Stomach (tissue), 9 donors: ENCODE measurements around the gene VPS13D. TPM values are rescaled to one million over a fixed set of nuclear protein-coding genes. Genes with fewer than 3 reads are reported as not detected.

Experiments
- DNase-seq, 2 donors: peaks; one replicate each; pipeline versions ENCODE4 v3.0.0 to v3.0.0-alpha.2; 2013 to 2019
- H3K27ac ChIP-seq, 5 donors: fragments of 200-600 bp in 4 of 5; sonication (generic) in 4 of 5; one replicate each; pipeline ENCODE4 v1.5.1; 2013 to 2019; ENCODE audit warnings: mild to moderate bottlenecking in 1 of 5, moderate library complexity in 1 of 5
- H3K27me3 ChIP-seq, 3 donors: fragments of 200-600 bp; sonication (generic); one replicate each; pipeline ENCODE4 v1.5.1; 2017 to 2019; ENCODE audit warnings: mixed run types in 1 of 3
- H3K36me3 ChIP-seq, 4 donors: fragments of 200-600 bp; sonication (generic); 1 replicate in 3 of 4; 2 replicates in 1 of 4; pipeline ENCODE4 v1.5.1; 2016 to 2019
- H3K4me1 ChIP-seq, 4 donors: fragments of 200-600 bp; sonication (generic); one replicate each; pipeline ENCODE4 v1.5.1; 2016 to 2019
- H3K4me3 ChIP-seq, 4 donors: fragments of 200-600 bp; sonication (generic) in 3 of 4; one replicate each; pipeline ENCODE4 v1.5.1; 2016 to 2019; ENCODE audit warnings: mild to moderate bottlenecking in 1 of 4
- H3K9me3 ChIP-seq, 4 donors: fragments of 200-600 bp; sonication (generic); one replicate each; pipeline ENCODE4 v1.5.1; 2016 to 2019
- EP300 ChIP-seq: sonication (generic); formaldehyde crosslinking; IDR thresholded peaks from one replicate; pipeline ENCODE4 v1.6.1; 2017; ENCODE audit warnings: antibody characterized with exemption
- POLR2A ChIP-seq, 4 donors: fragments of 450-650 bp; IDR thresholded peaks; one replicate each; pipeline ENCODE4 v1.6.1; 2016; ENCODE audit warnings: antibody characterized with exemption in 4 of 4, control low read depth in 2 of 4, mild to moderate bottlenecking in 1 of 4, moderate library complexity in 1 of 4
- POLR2AphosphoS5 ChIP-seq, 3 donors: sonication (generic); formaldehyde crosslinking; IDR thresholded peaks; one replicate each; pipeline ENCODE4 v1.6.1; 2016; ENCODE audit warnings: antibody characterized with exemption in 3 of 3
- WGBS, 5 donors: extraction: QIAGEN DNeasy Blood & Tissue Kit in 3 of 5; methylation state at CpG; one replicate each; pipeline versions ENCODE4 v1.1.5 to v1.1.7; 2013 to 2018; 5-methylcytosine and 5-hydroxymethylcytosine counted together
- intact Hi-C: fragments of 100-400 bp; cut with DNase I; formaldehyde crosslinking; loops from one replicate; pipeline ENCODE4 v1.15.1; 2023; ENCODE audit warnings: low total_unique reads
- polyA plus RNA-seq, 3 donors: library from polyadenylated mRNA; stranded (reverse); fragments of 200-250 nt; gene quantifications; one replicate each; pipeline ENCODE4 v1.2.3, GENCODE V29; 2013
- total RNA-seq, 5 donors: library from RNA; depleted of rRNA; stranded (reverse); fragments of >200 nt; gene quantifications; one replicate each; pipeline versions ENCODE4 v1.1.0 to v1.2.3, GENCODE V29; 2014 to 2016
- TF ChIP-seq, protein P1 (sequence below), 7 experiments: fragments of 450-650 bp in 4 of 7; fragments of 200-600 bp in 3 of 7; sonication (generic) in 3 of 7; IDR thresholded peaks; one replicate each; pipeline ENCODE4 v1.5.1; 2016 to 2019; ENCODE audit warnings: antibody characterized with exemption in 7 of 7, control low read depth in 2 of 7, mild to moderate bottlenecking in 1 of 7
- donor health status: healthy with polysubstance abuse.
- donor health status: Bipolar disorder and iron deficiency.
- donor health status: healthy.

VPS13D gene
- total and polyA plus RNA-seq, 8 donors, result 6.7 to 106 (median 66.5) TPM

DNA sequence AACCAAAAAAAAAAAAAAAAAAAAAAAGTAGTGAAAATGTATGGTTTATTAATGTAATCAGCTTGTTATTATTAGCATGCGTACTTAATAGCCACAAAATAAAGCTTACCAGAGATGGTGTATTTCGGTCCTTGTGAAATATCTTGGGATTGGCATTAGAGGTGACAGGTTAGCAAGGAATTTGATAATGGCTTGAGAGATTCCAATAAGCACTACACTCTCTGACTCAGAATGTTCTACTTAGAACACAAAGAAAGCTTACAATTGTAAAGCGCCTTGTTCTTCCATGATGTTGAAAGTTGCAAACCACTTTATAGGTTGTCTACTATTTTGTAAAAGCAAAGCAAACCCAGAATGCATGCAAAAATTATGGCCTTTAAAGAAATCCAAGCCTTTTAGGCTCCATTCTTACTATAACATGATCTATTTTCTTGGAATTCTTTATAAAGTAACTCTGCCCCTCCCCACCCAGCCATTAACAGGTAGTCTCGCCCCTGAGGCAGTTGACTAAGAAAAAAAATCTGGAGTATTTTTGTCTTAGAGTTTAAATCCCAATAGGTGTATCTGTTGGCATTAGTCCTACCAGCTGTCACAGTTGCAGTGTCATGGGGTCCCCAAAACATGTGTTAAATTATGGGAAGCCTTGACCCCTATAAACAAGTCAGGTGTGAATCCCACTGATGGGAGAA lies 259.0 kb downstream of the VPS13D start:
- TF ChIP-seq, protein P1, sequence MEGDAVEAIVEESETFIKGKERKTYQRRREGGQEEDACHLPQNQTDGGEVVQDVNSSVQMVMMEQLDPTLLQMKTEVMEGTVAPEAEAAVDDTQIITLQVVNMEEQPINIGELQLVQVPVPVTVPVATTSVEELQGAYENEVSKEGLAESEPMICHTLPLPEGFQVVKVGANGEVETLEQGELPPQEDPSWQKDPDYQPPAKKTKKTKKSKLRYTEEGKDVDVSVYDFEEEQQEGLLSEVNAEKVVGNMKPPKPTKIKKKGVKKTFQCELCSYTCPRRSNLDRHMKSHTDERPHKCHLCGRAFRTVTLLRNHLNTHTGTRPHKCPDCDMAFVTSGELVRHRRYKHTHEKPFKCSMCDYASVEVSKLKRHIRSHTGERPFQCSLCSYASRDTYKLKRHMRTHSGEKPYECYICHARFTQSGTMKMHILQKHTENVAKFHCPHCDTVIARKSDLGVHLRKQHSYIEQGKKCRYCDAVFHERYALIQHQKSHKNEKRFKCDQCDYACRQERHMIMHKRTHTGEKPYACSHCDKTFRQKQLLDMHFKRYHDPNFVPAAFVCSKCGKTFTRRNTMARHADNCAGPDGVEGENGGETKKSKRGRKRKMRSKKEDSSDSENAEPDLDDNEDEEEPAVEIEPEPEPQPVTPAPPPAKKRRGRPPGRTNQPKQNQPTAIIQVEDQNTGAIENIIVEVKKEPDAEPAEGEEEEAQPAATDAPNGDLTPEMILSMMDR (IDR thresholded peaks at IDR 0.05), result no peak
- TF ChIP-seq POLR2AphosphoS5 (IDR thresholded peaks at IDR 0.05), result no peak
- no peak for TF ChIP-seq EP300
- no peak for TF ChIP-seq POLR2A (IDR thresholded peaks at IDR 0.05)
- WGBS, 5 donors, result 89 to 97% (median 95%) methylated on average over 4 of the region's 4 CpGs

GRCh38 chr1:12490532-12491142 lies 260.8 kb downstream of the VPS13D start:
- H3K9me3 ChIP-seq, result no peaks in the 10 kb centered on the region
- no peak overlapping the region for H3K27ac ChIP-seq
- H3K4me3 ChIP-seq, result no peak overlapping the region
- DNase-seq, result no peak
- H3K27me3 ChIP-seq, result no peaks in the 10 kb centered on the region
- 87 to 92% (median 89%) methylated on average over 11 of the region's 11 CpGs for WGBS, 5 donors
- intact Hi-C loops, result no loop called here
- TF ChIP-seq POLR2A (IDR thresholded peaks at IDR 0.05) (no peak), POLR2AphosphoS5 (IDR thresholded peaks at IDR 0.05) (no peak), EP300 (no peak)
- TF ChIP-seq, protein P1 (IDR thresholded peaks at IDR 0.05), result no peak
- H3K4me1 ChIP-seq, result peaks cover 12 to 36% (median 20%) of the 10 kb centered on the region in 4 donors
- peaks cover 0 to 31% (median 11%) of the 10 kb centered on the region in 4 donors for H3K36me3 ChIP-seq

More for the DNA sequence above, 259.0 kb downstream of the VPS13D start:
- H3K27me3 ChIP-seq, result no peaks in the 10 kb centered on the region
- H3K4me1 ChIP-seq, result peaks cover 18 to 30% (median 22%) of the 10 kb centered on the region in 4 donors
- H3K36me3 ChIP-seq, result peaks cover 0 to 28% (median 11%) of the 10 kb centered on the region in 4 donors
- no peak overlapping the region for H3K4me3 ChIP-seq
- H3K27ac ChIP-seq, result no peak overlapping the region
- H3K9me3 ChIP-seq, result no peaks in the 10 kb centered on the region
- DNase-seq, result no peak
- intact Hi-C loops, result no loop called here

GRCh38 chr1:12491656-12492055 lies 261.8 kb downstream of the VPS13D start:
- Histone ChIP-seq H3K36me3 (peaks cover 0 to 26% (median 11%) of the 10 kb centered on the region in 4 donors), H3K4me1 (peaks cover 7 to 36% (median 20%) of the 10 kb centered on the region in 4 donors), H3K27ac (no peak overlapping the region), H3K9me3 (no peaks in the 10 kb centered on the region), H3K27me3 (no peaks in the 10 kb centered on the region), H3K4me3 (no peak overlapping the region)
- TF ChIP-seq POLR2A (IDR thresholded peaks at IDR 0.05) (no peak), POLR2AphosphoS5 (IDR thresholded peaks at IDR 0.05) (no peak), EP300 (no peak)
- TF ChIP-seq, protein P1 (IDR thresholded peaks at IDR 0.05), result no peak
- DNase-seq, result no peak
- WGBS, 5 donors, result 80 to 92% (median 85%) methylated on average over 5 of the region's 5 CpGs
- intact Hi-C loops, result no loop called here

GRCh38 chr1:12495725-12496124 lies 265.9 kb downstream of the VPS13D start:
- Histone ChIP-seq H3K4me1 (peaks cover 11 to 38% (median 22%) of the 10 kb centered on the region in 4 donors), H3K4me3 (no peak overlapping the region), H3K27me3 (no peaks in the 10 kb centered on the region), H3K27ac (peak overlapping the region in 4 of 5 donors; percentile 57 to 77 (median 69)), H3K9me3 (no peaks in the 10 kb centered on the region), H3K36me3 (peaks cover 0 to 43% (median 35%) of the 10 kb centered on the region in 4 donors)
- WGBS, 5 donors, result 74 to 80% (median 77%) methylated on average over 11 of the region's 11 CpGs
- intact Hi-C loops, result no loop called here
- TF ChIP-seq EP300, result no peak
- no peak for TF ChIP-seq POLR2A (IDR thresholded peaks at IDR 0.05)
- TF ChIP-seq POLR2AphosphoS5 (IDR thresholded peaks at IDR 0.05), result no peak
- TF ChIP-seq, protein P1 (IDR thresholded peaks at IDR 0.05), result no peak
- DNase-seq, result no peak
